ENCODE measurements around the gene CCIN.

- TF ChIP-seq CTCF (IDR thresholded peaks at IDR 0.05 in 2 of 3, conservative IDR thresholded peaks at IDR 0.05 in 1 of 3; ENCODE audit: borderline replicate concordance in 1 of 3, insufficient read depth in 1 of 3, low read depth in 2 of 3, low read length in 2 of 3) (no peak), EZH2phosphoT487 (IDR thresholded peaks at IDR 0.05; ENCODE audit: borderline replicate concordance) (no peak), EZH2 (IDR thresholded peaks at IDR 0.05) (no peak), POLR2A (IDR thresholded peaks at IDR 0.05; ENCODE audit: borderline replicate concordance, extremely low read depth, insufficient read depth, insufficient read length) (no peak), ZBTB33 (IDR thresholded peaks at IDR 0.05; ENCODE audit: extremely low read depth, insufficient replicate concordance, low read length) (no peak), JUND (IDR thresholded peaks at IDR 0.05) (no peak), FOSL1 (IDR thresholded peaks at IDR 0.05; ENCODE audit: low read depth) (no peak), CEBPB (IDR thresholded peaks at IDR 0.05; ENCODE audit: low read depth) (no peak), ZFX (IDR thresholded peaks at IDR 0.05) (no peak), SIN3A (IDR thresholded peaks at IDR 0.05; ENCODE audit: low read depth) (no peak), POLR2AphosphoS5 (IDR thresholded peaks at IDR 0.05; ENCODE audit: low read depth, low read length) (no peak), MAX (IDR thresholded peaks at IDR 0.05) (no peak), ATF3 (IDR thresholded peaks at IDR 0.05) (no peak)
Measured at GRCh38 chr9:36149197-36149596, 20.0 kb upstream of the CCIN start.

Measured in HCT116 (cell line).